ENCODE data around the gene ADAM12. TPM values are rescaled to one million over a fixed set of nuclear protein-coding genes. Genes with fewer than 3 reads are reported as not detected.

ADAM12 gene
- total and polyA plus RNA-seq, 4 donors: 0.03 to 0.33 (median 0.19) TPM

GRCh38 chr10:126242397-126243260 is 145.6 kb downstream of the ADAM12 start:
- Histone ChIP-seq H3K36me3 (ENCODE audit: control insufficient read depth in 4 of 4, insufficient read depth in 3 of 4, low read depth in 1 of 4, low read length in 3 of 4) (no peaks in the 10 kb centered on the region), H3K27me3 (ENCODE audit: control insufficient read depth in 4 of 4, insufficient read depth in 4 of 4, low read length in 3 of 4) (no peaks in the 10 kb centered on the region), H3K27ac (ENCODE audit: low read depth in 1 of 2, low read length in 2 of 2) (no peak overlapping the region), H3K4me1 (ENCODE audit: control insufficient read depth in 4 of 4, insufficient read depth in 4 of 4, low read length in 3 of 4) (no peaks in the 10 kb centered on the region), H3K9ac (ENCODE audit: low read depth in 1 of 2, low read length in 2 of 2) (no peak overlapping the region), H3K4me3 (ENCODE audit: low read depth in 1 of 3, low read length in 3 of 3) (no peak overlapping the region), H3K9me3 (ENCODE audit: control insufficient read depth in 4 of 4, low read length in 3 of 4) (peaks cover 0 to 3% (median 0%) of the 10 kb centered on the region in 4 donors)
- TF ChIP-seq CTCF (IDR thresholded peaks at IDR 0.05; ENCODE audit: low read depth, low read length, missing input control): no peak
- no peak for TF ChIP-seq MAX (IDR thresholded peaks at IDR 0.05)
- TF ChIP-seq YY1 (IDR thresholded peaks at IDR 0.05): no peak
- TF ChIP-seq JUND (IDR thresholded peaks at IDR 0.05): no peak
- TF ChIP-seq FOXA1 (IDR thresholded peaks at IDR 0.05): no peak
- TF ChIP-seq NR2F2 (IDR thresholded peaks at IDR 0.05): no peak
- TF ChIP-seq RXRA (IDR thresholded peaks at IDR 0.05): no peak
- TF ChIP-seq ATF3 (IDR thresholded peaks at IDR 0.05): no peak
- no peak for TF ChIP-seq GABPA (IDR thresholded peaks at IDR 0.05 in 1 of 2, conservative IDR thresholded peaks at IDR 0.05 in 1 of 2)
- TF ChIP-seq TAF1 (conservative IDR thresholded peaks at IDR 0.05): no peak
- WGBS: 78% methylated on average over 13 of the region's 13 CpGs
- DNase-seq (ENCODE audit: low spot score): no peak

GRCh38 chr10:126240483-126240882 is 147.8 kb downstream of the ADAM12 start:
- 53% methylated on average over 8 of the region's 8 CpGs for WGBS
- no peak for DNase-seq (ENCODE audit: low spot score)
- no peak overlapping the region for H3K4me3 ChIP-seq (ENCODE audit: low read depth in 1 of 3, low read length in 3 of 3)
- H3K9me3 ChIP-seq (ENCODE audit: control insufficient read depth in 4 of 4, low read length in 3 of 4): peaks cover 0 to 6% (median 0%) of the 10 kb centered on the region in 4 donors
- no peaks in the 10 kb centered on the region for H3K4me1 ChIP-seq (ENCODE audit: control insufficient read depth in 4 of 4, insufficient read depth in 4 of 4, low read length in 3 of 4)
- no peak for TF ChIP-seq MAX (IDR thresholded peaks at IDR 0.05)
- TF ChIP-seq TAF1 (conservative IDR thresholded peaks at IDR 0.05): no peak
- no peak overlapping the region for H3K9ac ChIP-seq (ENCODE audit: low read depth in 1 of 2, low read length in 2 of 2)
- no peaks in the 10 kb centered on the region for H3K27me3 ChIP-seq (ENCODE audit: control insufficient read depth in 4 of 4, insufficient read depth in 4 of 4, low read length in 3 of 4)
- no peaks in the 10 kb centered on the region for H3K36me3 ChIP-seq (ENCODE audit: control insufficient read depth in 4 of 4, insufficient read depth in 3 of 4, low read depth in 1 of 4, low read length in 3 of 4)
- H3K27ac ChIP-seq (ENCODE audit: low read depth in 1 of 2, low read length in 2 of 2): no peak overlapping the region

GRCh38 chr10:126239844-126240243 is 148.4 kb downstream of the ADAM12 start:
- H3K27me3 ChIP-seq (ENCODE audit: control insufficient read depth in 4 of 4, insufficient read depth in 4 of 4, low read length in 3 of 4): no peaks in the 10 kb centered on the region
- WGBS: 83% methylated on average over 8 of the region's 8 CpGs
- no peaks in the 10 kb centered on the region for H3K36me3 ChIP-seq (ENCODE audit: control insufficient read depth in 4 of 4, insufficient read depth in 3 of 4, low read depth in 1 of 4, low read length in 3 of 4)
- peaks cover 0 to 6% (median 0%) of the 10 kb centered on the region in 4 donors for H3K9me3 ChIP-seq (ENCODE audit: control insufficient read depth in 4 of 4, low read length in 3 of 4)
- no peak overlapping the region for H3K4me3 ChIP-seq (ENCODE audit: low read depth in 1 of 3, low read length in 3 of 3)
- no peaks in the 10 kb centered on the region for H3K4me1 ChIP-seq (ENCODE audit: control insufficient read depth in 4 of 4, insufficient read depth in 4 of 4, low read length in 3 of 4)
- no peak for DNase-seq (ENCODE audit: low spot score)
- TF ChIP-seq GABPA (IDR thresholded peaks at IDR 0.05 in 1 of 2, conservative IDR thresholded peaks at IDR 0.05 in 1 of 2): no peak
- no peak for TF ChIP-seq ATF3 (IDR thresholded peaks at IDR 0.05)
- no peak overlapping the region for H3K9ac ChIP-seq (ENCODE audit: low read depth in 1 of 2, low read length in 2 of 2)
- H3K27ac ChIP-seq (ENCODE audit: low read depth in 1 of 2, low read length in 2 of 2): no peak overlapping the region

Data from liver (tissue), 9 donors.